Activated CD4-positive, CD25-positive, alpha-beta regulatory T cell treated with anti-CD3 and anti-CD28 coated beads, Interleukin-2, amount 50 U/mL, for 16 hours (primary cell): ENCODE results near the gene RDH5.

Experiments used
- DNase-seq: peaks from one replicate; pipeline ENCODE4 v3.0.0-alpha.2; 2020; ENCODE audit warnings: low read depth, low spot score

Gene RDH5

GRCh38 chr12:55720071-55720564 lies at the start of gene RDH5:
RDH5 (plus strand) TSS chr12:55720393; CDS start chr12:55721185, 792 bp downstream.
- DNase-seq: no peak

GRCh38 chr12:55671746-55672145 lies 48.4 kb upstream of the RDH5 start:
- DNase-seq: no peak

GRCh38 chr12:55673638-55674037 lies 46.6 kb upstream of the RDH5 start:
- DNase-seq: no peak

- DNase-seq: no peak
Observed at GRCh38 chr12:55675666-55676065, 44.5 kb upstream of the RDH5 start.

- DNase-seq: no peak
Observed at GRCh38 chr12:55676707-55677106, 43.5 kb upstream of the RDH5 start.

GRCh38 chr12:55679691-55680090 lies 40.5 kb upstream of the RDH5 start:
- DNase-seq: no peak

GRCh38 chr12:55681142-55682077 lies 38.8 kb upstream of the RDH5 start:
- no peak for DNase-seq

- DNase-seq: no peak
Observed at GRCh38 chr12:55682087-55682796, 38.0 kb upstream of the RDH5 start.

GRCh38 chr12:55683676-55684075 lies 36.5 kb upstream of the RDH5 start:
- DNase-seq: no peak

GRCh38 chr12:55684761-55685370 lies 35.3 kb upstream of the RDH5 start:
- no peak for DNase-seq

- DNase-seq: no peak
Observed at GRCh38 chr12:55685671-55686070, 34.5 kb upstream of the RDH5 start.

- DNase-seq: no peak
Observed at GRCh38 chr12:55686366-55687010, 33.7 kb upstream of the RDH5 start.

GRCh38 chr12:55687746-55688145 lies 32.4 kb upstream of the RDH5 start:
- DNase-seq: no peak

GRCh38 chr12:55688716-55689655 lies 31.2 kb upstream of the RDH5 start:
- DNase-seq: no peak

GRCh38 chr12:55692631-55693322 lies 27.4 kb upstream of the RDH5 start:
- no peak for DNase-seq

GRCh38 chr12:55693323-55694187 lies 26.6 kb upstream of the RDH5 start:
- no peak for DNase-seq

GRCh38 chr12:55694188-55694515 lies 26.0 kb upstream of the RDH5 start:
- DNase-seq: no peak

- DNase-seq: no peak
Observed at GRCh38 chr12:55694651-55695050, 25.5 kb upstream of the RDH5 start.

- no peak for DNase-seq
Observed at GRCh38 chr12:55695349-55695748, 24.8 kb upstream of the RDH5 start.
